Mesenchymal stem cell (in vitro differentiated cells and primary cell): ENCODE results near the gene IL24.

Experiments used
- DNase-seq: peaks from one replicate; pipeline ENCODE4 v3.0.0-alpha.2; 2013
- H2AFZ ChIP-seq: one replicate; pipeline ENCODE4 v1.6.1; 2013; ENCODE audit warnings: low read depth, mild to moderate bottlenecking, control low read depth, inconsistent platforms, low read length, moderate library complexity
- H2AK5ac ChIP-seq: 2 replicates; pipeline ENCODE4 v1.6.1; 2013; ENCODE audit warnings: low read length, moderate library complexity, mild to moderate bottlenecking, inconsistent platforms; ENCODE audit not compliant: severe bottlenecking
- H2BK120ac ChIP-seq: one replicate; pipeline ENCODE4 v1.6.1; 2013; ENCODE audit warnings: low read depth, mild to moderate bottlenecking, inconsistent platforms, low read length, moderate library complexity
- H2BK12ac ChIP-seq, 2 experiments: one replicate each; pipeline ENCODE4 v1.6.1; 2013; ENCODE audit warnings: inconsistent platforms in 2 of 2, low read length in 2 of 2, mild to moderate bottlenecking in 2 of 2, moderate library complexity in 2 of 2, control low read depth in 1 of 2
- H2BK15ac ChIP-seq: one replicate; pipeline ENCODE4 v1.6.1; 2013; ENCODE audit warnings: mild to moderate bottlenecking, low read depth, inconsistent platforms; ENCODE audit not compliant: poor library complexity, severe bottlenecking
- H2BK5ac ChIP-seq: 2 replicates; pipeline ENCODE4 v1.6.1; 2013; ENCODE audit warnings: low read depth, mild to moderate bottlenecking, low read length, control low read depth, inconsistent platforms; ENCODE audit not compliant: poor library complexity, severe bottlenecking
- H3K14ac ChIP-seq, 2 experiments: one replicate each; pipeline ENCODE4 v1.6.1; 2013; ENCODE audit warnings: inconsistent platforms in 2 of 2, low read length in 2 of 2, control low read depth in 1 of 2, mild to moderate bottlenecking in 1 of 2, moderate library complexity in 1 of 2
- H3K18ac ChIP-seq, 2 experiments: one replicate each; pipeline ENCODE4 v1.6.1; 2013; ENCODE audit warnings: inconsistent platforms in 2 of 2, low read length in 2 of 2, control low read depth in 1 of 2, low read depth in 1 of 2, mild to moderate bottlenecking in 1 of 2
- H3K23ac ChIP-seq, 2 experiments: one replicate each; pipeline ENCODE4 v1.6.1; 2013; ENCODE audit warnings: inconsistent platforms in 2 of 2, low read length in 2 of 2, mild to moderate bottlenecking in 2 of 2, moderate library complexity in 2 of 2, control low read depth in 1 of 2
- H3K27ac ChIP-seq: 2 replicates; pipeline ENCODE4 v1.5.1; 2013; ENCODE audit warnings: mild to moderate bottlenecking, moderate library complexity, low read length, control low read depth, inconsistent platforms; ENCODE audit not compliant: poor library complexity, severe bottlenecking
- H3K27me3 ChIP-seq, 2 experiments: 2 replicates each; pipeline versions ENCODE4 v1.6.1 to v1.7.0; 2013; ENCODE audit warnings: low read length in 2 of 2, mild to moderate bottlenecking in 2 of 2, moderate library complexity in 2 of 2, control low read depth in 1 of 2, inconsistent platforms in 1 of 2; ENCODE audit not compliant: control insufficient read depth in 1 of 2, insufficient read depth in 1 of 2
- H3K36me3 ChIP-seq, 2 experiments: 2 replicates each; pipeline versions ENCODE4 v1.6.1 to v1.7.0; 2013; ENCODE audit warnings: low read length in 2 of 2, control low read depth in 1 of 2, inconsistent platforms in 1 of 2, low read depth in 1 of 2, mild to moderate bottlenecking in 1 of 2; ENCODE audit not compliant: insufficient read depth in 2 of 2, control insufficient read depth in 1 of 2
- H3K4ac ChIP-seq, 2 experiments: one replicate each; pipeline ENCODE4 v1.6.1; 2013; ENCODE audit warnings: inconsistent platforms in 2 of 2, low read length in 2 of 2, mild to moderate bottlenecking in 2 of 2, moderate library complexity in 2 of 2, control low read depth in 1 of 2, low read depth in 1 of 2
- H3K4me1 ChIP-seq: 2 replicates; pipeline ENCODE4 v1.6.1; 2013; ENCODE audit warnings: low read depth, low read length, control low read depth; ENCODE audit not compliant: control insufficient read depth, insufficient read depth
- H3K4me2 ChIP-seq: 2 replicates; pipeline ENCODE4 v1.6.1; 2013; ENCODE audit warnings: low read length, mild to moderate bottlenecking, inconsistent platforms; ENCODE audit not compliant: poor library complexity, severe bottlenecking
- H3K4me3 ChIP-seq, 2 experiments: 2 replicates each; pipeline versions ENCODE4 v1.5.1 to v1.7.0; 2013; ENCODE audit warnings: low read length in 2 of 2, mild to moderate bottlenecking in 2 of 2, control low read depth in 1 of 2, low read depth in 1 of 2; ENCODE audit not compliant: insufficient read depth in 1 of 2
- H3K79me1 ChIP-seq: replicated peaks from 2 replicates; pipeline ENCODE4 v1.6.1; 2013; ENCODE audit warnings: mild to moderate bottlenecking, control low read depth, low read length, inconsistent platforms; ENCODE audit not compliant: poor library complexity, severe bottlenecking
- H3K9ac ChIP-seq: 2 replicates; pipeline ENCODE4 v1.7.0; 2013; ENCODE audit warnings: mild to moderate bottlenecking, low read length, moderate library complexity
- H3K9me3 ChIP-seq: 2 replicates; pipeline ENCODE4 v1.7.0; 2013; ENCODE audit warnings: mild to moderate bottlenecking, low read length; ENCODE audit not compliant: control insufficient read depth
- H4K8ac ChIP-seq: one replicate; pipeline ENCODE4 v1.6.1; 2013; ENCODE audit warnings: inconsistent platforms, mild to moderate bottlenecking, low read length, moderate library complexity
- H4K91ac ChIP-seq: one replicate; pipeline ENCODE4 v1.6.1; 2013; ENCODE audit warnings: mild to moderate bottlenecking, low read length, inconsistent platforms
- WGBS: methylation state at CpG from one replicate; pipeline ENCODE4 v1.1.7; 2013; ENCODE audit warnings: mixed read lengths; 5-methylcytosine and 5-hydroxymethylcytosine counted together

IL24 gene

DNA sequence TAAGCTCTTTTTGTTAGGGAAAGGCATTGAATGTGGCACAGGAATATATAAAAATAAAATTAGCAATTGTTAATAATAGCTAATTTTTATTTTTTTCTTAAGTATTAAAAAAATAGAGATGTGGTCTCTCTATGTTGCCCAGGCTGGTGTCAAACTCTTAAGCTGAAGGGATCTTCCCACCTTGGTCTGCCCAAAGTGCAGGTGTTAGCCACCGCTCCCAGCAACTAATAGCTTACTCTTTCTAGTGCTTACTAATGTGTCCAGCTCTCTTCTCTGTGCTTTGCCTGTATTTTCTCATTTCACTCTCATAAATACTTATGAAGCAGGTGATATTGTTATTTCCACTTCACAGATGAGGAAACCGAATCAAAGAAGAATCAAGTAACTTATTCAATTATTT, 13.4 kb upstream of the IL24 start:
- H3K4me1 ChIP-seq, result no peaks in the 10 kb centered on the region
- 93% methylated on average over 1 of the region's 2 CpGs for WGBS
- no peaks in the 10 kb centered on the region for H3K36me3 ChIP-seq
- no peak overlapping the region for H2AFZ ChIP-seq
- H3K23ac ChIP-seq, result no peak overlapping the region
- no peak overlapping the region for H4K91ac ChIP-seq
- H3K18ac ChIP-seq, result no peak overlapping the region
- DNase-seq, result no peak
- peaks cover 2% of the 10 kb centered on the region for H3K9me3 ChIP-seq
- no peak overlapping the region for H2BK5ac ChIP-seq
- H3K27me3 ChIP-seq, result peaks cover 0 to 18% of the 10 kb centered on the region in 2 experiments
- H3K9ac ChIP-seq, result no peak overlapping the region
- no peak overlapping the region for H2AK5ac ChIP-seq
- no peaks in the 10 kb centered on the region for H3K79me1 ChIP-seq
- H2BK120ac ChIP-seq, result no peak overlapping the region
- no peak overlapping the region for H3K4me2 ChIP-seq
- H3K14ac ChIP-seq, result no peak overlapping the region
- H2BK15ac ChIP-seq, result no peak overlapping the region
- no peak overlapping the region for H3K27ac ChIP-seq
- no peak overlapping the region for H4K8ac ChIP-seq
- no peak overlapping the region for H2BK12ac ChIP-seq
- H3K4ac ChIP-seq, result no peak overlapping the region
- H3K4me3 ChIP-seq, result no peak overlapping the region

DNA sequence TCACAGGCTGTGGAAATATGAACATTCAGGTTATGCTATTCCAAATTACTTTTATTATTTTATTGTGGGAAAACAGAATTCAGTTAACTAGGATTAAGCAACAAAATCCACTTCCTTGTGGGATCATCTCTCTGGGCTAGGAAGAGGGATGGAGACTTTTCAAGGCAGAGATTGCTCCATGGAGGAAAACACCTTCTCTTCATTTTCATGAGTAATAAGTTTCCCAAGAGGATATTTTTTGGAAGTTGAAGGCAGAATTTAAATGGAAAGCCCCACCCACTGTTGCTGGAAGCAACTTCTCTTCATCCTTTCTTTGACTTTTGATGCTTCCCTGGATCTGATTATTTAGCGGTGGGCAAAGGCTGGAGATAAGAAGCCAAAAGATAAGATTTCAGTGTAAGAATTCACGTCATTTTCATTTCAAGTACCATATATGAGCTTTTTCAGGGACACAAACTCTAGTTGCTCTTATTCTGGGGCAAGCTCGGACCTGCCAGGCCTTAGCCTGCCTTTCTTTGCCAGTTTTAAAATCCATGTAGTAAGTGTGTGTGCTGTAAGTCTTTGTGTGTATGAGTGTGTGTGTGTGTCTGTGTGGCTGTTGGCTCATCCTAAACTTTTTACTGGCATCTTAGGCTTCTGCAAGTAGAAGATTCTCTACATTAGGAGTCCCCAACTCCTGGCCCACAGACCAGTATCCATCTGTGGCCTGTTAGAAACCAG, 11.7 kb upstream of the IL24 start:
- 97% methylated on average over 2 of the region's 3 CpGs for WGBS
- H2BK5ac ChIP-seq, result no peak overlapping the region
- no peak overlapping the region for H4K91ac ChIP-seq

DNA sequence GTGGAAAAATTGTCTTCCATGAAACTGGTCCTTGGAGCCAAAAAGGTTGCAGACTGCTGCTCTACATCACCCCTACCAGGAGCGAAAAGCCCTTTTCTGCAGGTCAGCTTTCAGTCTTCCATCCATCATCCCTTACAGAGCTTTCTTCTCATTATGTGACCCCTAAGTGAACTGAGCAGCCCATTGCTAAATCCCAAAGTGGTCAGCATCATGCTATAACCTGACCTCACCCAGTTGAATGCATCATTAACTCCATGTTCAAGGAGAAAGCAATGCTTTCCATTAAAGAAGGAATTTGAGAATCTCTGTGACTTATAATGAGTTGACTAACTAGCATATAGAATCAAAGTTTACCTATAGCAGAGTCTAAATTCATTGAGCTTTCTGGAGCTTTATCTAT, 10.4 kb upstream of the IL24 start:
- no peak overlapping the region for H3K9ac ChIP-seq
- no peak overlapping the region for H2BK5ac ChIP-seq
- no peaks in the 10 kb centered on the region for H3K36me3 ChIP-seq
- no peaks in the 10 kb centered on the region for H3K79me1 ChIP-seq
- H2BK120ac ChIP-seq, result no peak overlapping the region
- DNase-seq, result peak; percentile 37
- H2AFZ ChIP-seq, result no peak overlapping the region
- WGBS, result 97% methylated on average over 1 of the region's 1 CpG
- no peak overlapping the region for H2BK12ac ChIP-seq
- H3K27ac ChIP-seq, result no peak overlapping the region
- H3K4me1 ChIP-seq, result no peaks in the 10 kb centered on the region
- no peak overlapping the region for H3K4me2 ChIP-seq
- H4K91ac ChIP-seq, result no peak overlapping the region
- H3K18ac ChIP-seq, result no peak overlapping the region
- H3K27me3 ChIP-seq, result peaks cover 0 to 24% of the 10 kb centered on the region in 2 experiments
- H3K4ac ChIP-seq, result no peak overlapping the region
- no peak overlapping the region for H2BK15ac ChIP-seq
- no peak overlapping the region for H3K23ac ChIP-seq
- no peak overlapping the region for H3K14ac ChIP-seq
- no peak overlapping the region for H4K8ac ChIP-seq
- H2AK5ac ChIP-seq, result no peak overlapping the region
- no peaks in the 10 kb centered on the region for H3K9me3 ChIP-seq
- no peak overlapping the region for H3K4me3 ChIP-seq

More for the DNA sequence above, 11.7 kb upstream of the IL24 start:
- Histone ChIP-seq H3K27ac (no peak overlapping the region), H4K8ac (no peak overlapping the region), H3K36me3 (no peaks in the 10 kb centered on the region), H3K18ac (no peak overlapping the region), H3K4ac (no peak overlapping the region), H3K14ac (no peak overlapping the region), H3K9ac (no peak overlapping the region), H3K4me2 (no peak overlapping the region), H2BK15ac (no peak overlapping the region), H2BK120ac (no peak overlapping the region), H3K4me3 (no peak overlapping the region), H3K4me1 (no peaks in the 10 kb centered on the region), H3K79me1 (no peaks in the 10 kb centered on the region), H2AFZ (no peak overlapping the region), H2AK5ac (no peak overlapping the region), H3K9me3 (no peaks in the 10 kb centered on the region), H2BK12ac (no peak overlapping the region), H3K23ac (no peak overlapping the region), H3K27me3 (peaks cover 0 to 18% of the 10 kb centered on the region in 2 experiments)
- DNase-seq, result no peak

DNA sequence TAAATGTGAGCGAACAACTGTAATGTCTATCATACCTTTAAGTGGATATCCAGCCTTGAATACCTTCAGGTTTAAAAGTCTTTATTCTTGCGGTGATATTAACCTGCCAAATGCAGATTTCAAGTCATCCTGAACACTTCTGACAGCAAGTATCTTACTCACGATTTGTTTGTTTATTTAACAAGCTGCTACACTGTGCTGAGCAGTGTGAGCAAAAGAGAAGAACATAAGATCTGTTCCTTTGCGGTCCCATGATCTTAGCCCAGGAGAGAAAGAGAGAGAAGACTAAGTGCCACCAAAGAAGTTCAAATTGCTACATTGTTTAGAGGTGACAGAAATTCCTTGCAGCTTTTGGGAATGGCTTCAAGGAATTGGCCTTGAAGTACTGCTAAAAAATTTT, 9.5 kb upstream of the IL24 start:
- no peaks in the 10 kb centered on the region for H3K36me3 ChIP-seq
- H3K4me1 ChIP-seq, result no peaks in the 10 kb centered on the region
- no peak overlapping the region for H3K27ac ChIP-seq
- no peak overlapping the region for H2AFZ ChIP-seq
- peak; percentile 71 for DNase-seq
- no peak overlapping the region for H4K91ac ChIP-seq
- 65% methylated on average over 4 of the region's 4 CpGs for WGBS
- H2BK12ac ChIP-seq, result no peak overlapping the region
- no peak overlapping the region for H3K4me3 ChIP-seq
- no peak overlapping the region for H2BK120ac ChIP-seq
- H4K8ac ChIP-seq, result no peak overlapping the region
- H3K9me3 ChIP-seq, result no peaks in the 10 kb centered on the region
- no peak overlapping the region for H2AK5ac ChIP-seq
- H3K27me3 ChIP-seq, result peaks cover 0 to 25% of the 10 kb centered on the region in 2 experiments
- H2BK15ac ChIP-seq, result no peak overlapping the region
- H3K79me1 ChIP-seq, result no peaks in the 10 kb centered on the region
- H2BK5ac ChIP-seq, result no peak overlapping the region
- no peak overlapping the region for H3K14ac ChIP-seq
- no peak overlapping the region for H3K4ac ChIP-seq
- no peak overlapping the region for H3K23ac ChIP-seq
- no peak overlapping the region for H3K4me2 ChIP-seq
- no peak overlapping the region for H3K9ac ChIP-seq
- no peak overlapping the region for H3K18ac ChIP-seq
